Astrocyte (in vitro differentiated cells and primary cell): ENCODE results near the gene HKDC1. TPM values are rescaled to one million over a fixed set of nuclear protein-coding genes. Genes with fewer than 3 reads are reported as not detected.

ENCODE experiments used
- DNase-seq: peaks from one replicate; pipeline ENCODE4 v3.0.0-alpha.2; 2010; ENCODE audit warnings: low read depth
- FAIRE-seq: peaks from 2 replicates; lab custom pipeline; 2011; peaks lifted over from hg19 to GRCh38; lab: Jason Lieb, UNC
- H2AFZ ChIP-seq: 2 replicates; pipeline ENCODE4 v1.6.0; 2012; ENCODE audit warnings: low read depth, low read length, inconsistent platforms
- H3K27ac ChIP-seq: 2 replicates; pipeline ENCODE4 v1.5.1; 2011; ENCODE audit warnings: low read depth, low read length, inconsistent platforms
- H3K27me3 ChIP-seq: 2 replicates; pipeline ENCODE4 v1.6.0; 2011; ENCODE audit warnings: low read length, inconsistent platforms; ENCODE audit not compliant: insufficient read depth
- H3K36me3 ChIP-seq: 2 replicates; pipeline ENCODE4 v1.5.1; 2011; ENCODE audit warnings: low read length, inconsistent platforms; ENCODE audit not compliant: insufficient read depth
- H3K4me1 ChIP-seq: 2 replicates; pipeline ENCODE4 v1.5.1; 2011; ENCODE audit warnings: low read length, inconsistent platforms; ENCODE audit not compliant: insufficient read depth
- H3K4me2 ChIP-seq: 2 replicates; pipeline ENCODE4 v1.6.0; 2012; ENCODE audit warnings: low read length, inconsistent platforms
- H3K4me3 ChIP-seq: 2 replicates; pipeline ENCODE4 v1.5.1; 2011; ENCODE audit warnings: low read depth, mild to moderate bottlenecking, low read length, inconsistent platforms; ENCODE audit not compliant: insufficient read depth
- H3K79me2 ChIP-seq: 2 replicates; pipeline ENCODE4 v1.6.0; 2012; ENCODE audit warnings: mild to moderate bottlenecking, low read length, inconsistent platforms; ENCODE audit not compliant: insufficient read depth
- H3K9ac ChIP-seq: 2 replicates; pipeline ENCODE4 v1.6.0; 2012; ENCODE audit warnings: mild to moderate bottlenecking, low read length, inconsistent platforms
- H3K9me3 ChIP-seq: 2 replicates; pipeline ENCODE4 v1.5.1; 2012; ENCODE audit warnings: low read depth, mild to moderate bottlenecking, low read length, inconsistent platforms; ENCODE audit not compliant: insufficient read depth
- H4K20me1 ChIP-seq: 2 replicates; pipeline ENCODE4 v1.6.0; 2012; ENCODE audit warnings: low read length, inconsistent platforms; ENCODE audit not compliant: insufficient read depth
- H3K27ac Mint-ChIP-seq: one replicate; pipeline ENCODE4 v1.8.0; 2021; ENCODE audit warnings: mild to moderate bottlenecking, mixed read lengths; ENCODE audit not compliant: unreplicated experiment
- H3K27me3 Mint-ChIP-seq: one replicate; pipeline ENCODE4 v1.8.0; 2021; ENCODE audit warnings: low read depth, mixed read lengths; ENCODE audit not compliant: unreplicated experiment
- H3K36me3 Mint-ChIP-seq: one replicate; pipeline ENCODE4 v1.8.0; 2021; ENCODE audit warnings: low read depth, mixed read lengths; ENCODE audit not compliant: unreplicated experiment
- H3K4me1 Mint-ChIP-seq: one replicate; pipeline ENCODE4 v1.8.0; 2021; ENCODE audit warnings: low read depth, mixed read lengths; ENCODE audit not compliant: unreplicated experiment
- H3K4me3 Mint-ChIP-seq: one replicate; pipeline ENCODE4 v1.8.0; 2021; ENCODE audit warnings: mild to moderate bottlenecking, moderate library complexity, mixed read lengths; ENCODE audit not compliant: unreplicated experiment
- H3K9me3 Mint-ChIP-seq: one replicate; pipeline ENCODE4 v1.8.0; 2021; ENCODE audit warnings: mild to moderate bottlenecking, mixed read lengths; ENCODE audit not compliant: unreplicated experiment
- EZH2 ChIP-seq: IDR thresholded peaks from 2 replicates; pipeline ENCODE4 v1.6.1; 2012; ENCODE audit warnings: mild to moderate bottlenecking, low read length, inconsistent platforms; ENCODE audit not compliant: insufficient read depth
- total RNA-seq: library from RNA; stranded (reverse); gene quantifications from 2 replicates; pipeline ENCODE4 v1.2.1, GENCODE V29; 2021
- TF ChIP-seq, protein P1 (sequence below): IDR thresholded peaks from 2 replicates; pipeline ENCODE4 v1.5.1; 2011; ENCODE audit warnings: low read depth, mild to moderate bottlenecking, inconsistent platforms, low read length, moderate library complexity; ENCODE audit not compliant: insufficient read depth

Gene HKDC1
- total RNA-seq, 1 donor from 2014 or later: 4.2 TPM

DNA sequence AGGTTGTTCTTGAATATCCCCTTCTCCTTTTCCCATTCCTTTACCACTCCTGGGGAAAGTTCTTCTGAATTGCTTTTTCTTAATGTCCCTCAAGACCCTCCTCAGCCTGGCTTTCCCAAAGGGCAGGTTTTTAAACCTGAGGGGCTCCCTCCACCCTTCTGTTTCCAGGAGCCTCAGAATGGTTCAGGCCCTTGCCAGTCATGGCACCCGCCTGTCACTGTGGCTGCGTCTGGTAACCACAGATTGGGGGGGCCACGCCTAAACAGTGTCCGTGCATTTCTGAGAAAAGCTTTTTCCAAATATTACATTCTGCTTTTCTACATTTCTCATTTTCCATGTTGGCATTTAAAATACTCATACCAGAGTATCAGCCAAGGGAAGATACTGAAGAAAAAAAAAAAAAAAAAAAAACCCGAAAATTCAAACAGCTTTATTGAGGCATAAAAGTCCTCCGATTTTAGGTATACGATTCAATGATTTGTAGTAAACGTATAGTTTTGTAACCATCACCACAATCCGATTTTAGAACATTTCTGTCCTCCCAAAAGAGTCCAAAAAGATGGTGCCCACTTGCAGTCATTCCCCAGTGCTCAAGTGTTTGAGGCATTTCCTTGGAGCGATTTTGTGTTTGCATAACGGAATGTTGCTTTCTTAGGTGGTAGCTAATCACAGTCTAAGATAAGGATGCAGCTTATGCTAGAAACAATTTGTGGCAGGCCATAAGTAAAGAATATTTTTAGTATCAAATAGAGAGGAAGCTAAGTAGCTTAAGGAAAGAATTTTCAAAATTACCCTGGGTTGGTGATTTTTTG, 22.1 kb downstream of the HKDC1 start:
- H3K79me2 ChIP-seq: no peaks in the 10 kb centered on the region
- H3K27me3 ChIP-seq: peaks cover 2% of the 10 kb centered on the region
- no peak for TF ChIP-seq EZH2
- TF ChIP-seq, protein P1, sequence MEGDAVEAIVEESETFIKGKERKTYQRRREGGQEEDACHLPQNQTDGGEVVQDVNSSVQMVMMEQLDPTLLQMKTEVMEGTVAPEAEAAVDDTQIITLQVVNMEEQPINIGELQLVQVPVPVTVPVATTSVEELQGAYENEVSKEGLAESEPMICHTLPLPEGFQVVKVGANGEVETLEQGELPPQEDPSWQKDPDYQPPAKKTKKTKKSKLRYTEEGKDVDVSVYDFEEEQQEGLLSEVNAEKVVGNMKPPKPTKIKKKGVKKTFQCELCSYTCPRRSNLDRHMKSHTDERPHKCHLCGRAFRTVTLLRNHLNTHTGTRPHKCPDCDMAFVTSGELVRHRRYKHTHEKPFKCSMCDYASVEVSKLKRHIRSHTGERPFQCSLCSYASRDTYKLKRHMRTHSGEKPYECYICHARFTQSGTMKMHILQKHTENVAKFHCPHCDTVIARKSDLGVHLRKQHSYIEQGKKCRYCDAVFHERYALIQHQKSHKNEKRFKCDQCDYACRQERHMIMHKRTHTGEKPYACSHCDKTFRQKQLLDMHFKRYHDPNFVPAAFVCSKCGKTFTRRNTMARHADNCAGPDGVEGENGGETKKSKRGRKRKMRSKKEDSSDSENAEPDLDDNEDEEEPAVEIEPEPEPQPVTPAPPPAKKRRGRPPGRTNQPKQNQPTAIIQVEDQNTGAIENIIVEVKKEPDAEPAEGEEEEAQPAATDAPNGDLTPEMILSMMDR: no peak
- H3K4me3 Mint-ChIP-seq: no peak overlapping the region
- FAIRE-seq (no peak), DNase-seq (peak; percentile 52)
- H4K20me1 ChIP-seq: no peaks in the 10 kb centered on the region
- H3K27ac Mint-ChIP-seq: peak overlapping the region; percentile 47
- H3K4me1 Mint-ChIP-seq: no peaks in the 10 kb centered on the region
- H3K9ac ChIP-seq: no peak overlapping the region
- no peak overlapping the region for H3K4me3 ChIP-seq
- no peaks in the 10 kb centered on the region for H3K9me3 Mint-ChIP-seq
- H3K36me3 ChIP-seq: no peaks in the 10 kb centered on the region
- H3K27ac ChIP-seq: no peak overlapping the region
- no peaks in the 10 kb centered on the region for H3K36me3 Mint-ChIP-seq
- H3K4me1 ChIP-seq: peaks cover 15% of the 10 kb centered on the region
- peaks cover 25% of the 10 kb centered on the region for H3K27me3 Mint-ChIP-seq
- H3K9me3 ChIP-seq: no peaks in the 10 kb centered on the region
- peak overlapping the region; percentile 54 for H3K4me2 ChIP-seq
- H2AFZ ChIP-seq: no peak overlapping the region

DNA sequence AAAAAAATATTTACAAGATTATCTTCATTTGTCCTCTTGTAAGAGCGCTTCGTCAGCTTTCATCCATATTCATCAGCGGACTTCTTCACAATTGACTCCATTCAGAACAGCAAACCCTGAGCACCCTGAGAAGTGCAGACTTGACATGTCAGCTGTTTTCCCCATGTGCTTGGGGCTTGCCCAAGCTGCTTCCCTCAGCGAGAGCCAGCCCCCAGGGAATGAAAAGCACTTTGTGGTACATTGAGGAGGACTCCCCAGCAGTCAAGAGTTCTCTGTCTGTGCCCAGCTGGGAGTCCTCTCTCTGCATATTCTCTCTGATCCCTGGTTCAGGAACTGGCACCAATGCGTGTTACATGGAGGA, 22.7 kb downstream of the HKDC1 start:
- Mint-ChIP-seq H3K9me3 (no peaks in the 10 kb centered on the region), H3K36me3 (no peaks in the 10 kb centered on the region), H3K4me3 (no peak overlapping the region), H3K4me1 (no peaks in the 10 kb centered on the region), H3K27me3 (peaks cover 25% of the 10 kb centered on the region), H3K27ac (no peak overlapping the region)
- Histone ChIP-seq H2AFZ (peak overlapping the region; percentile 15), H3K9ac (no peak overlapping the region), H3K9me3 (no peaks in the 10 kb centered on the region), H3K4me2 (no peak overlapping the region), H3K4me3 (no peak overlapping the region), H3K36me3 (no peaks in the 10 kb centered on the region), H3K27me3 (peaks cover 2% of the 10 kb centered on the region), H3K4me1 (peaks cover 15% of the 10 kb centered on the region), H3K27ac (no peak overlapping the region), H3K79me2 (no peaks in the 10 kb centered on the region), H4K20me1 (no peaks in the 10 kb centered on the region)
- DNase-seq: peak; percentile 12
- no peak for TF ChIP-seq EZH2
- no peak for FAIRE-seq

DNA sequence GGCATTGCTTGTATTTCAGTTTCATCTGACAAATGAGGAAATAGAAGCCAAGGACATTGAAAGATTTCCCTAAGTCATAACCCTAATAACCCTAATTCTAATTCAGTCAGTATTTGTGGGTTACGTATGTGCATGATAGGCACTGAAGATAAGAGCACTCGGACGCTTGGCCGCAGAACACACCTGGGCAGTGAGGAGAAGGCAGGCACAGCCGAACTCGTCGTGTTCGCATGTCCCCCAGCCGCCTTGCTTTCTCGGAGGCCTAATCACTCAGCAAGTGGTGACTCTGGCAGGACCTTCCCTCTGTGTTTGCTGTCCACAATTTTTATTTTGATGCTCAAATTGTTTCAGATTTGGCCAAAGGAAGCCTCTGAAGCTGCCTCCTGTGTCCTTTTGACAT, 23.7 kb downstream of the HKDC1 start:
- no peak overlapping the region for H3K4me2 ChIP-seq
- H3K36me3 Mint-ChIP-seq: no peaks in the 10 kb centered on the region
- H3K9ac ChIP-seq: no peak overlapping the region
- no peaks in the 10 kb centered on the region for H3K9me3 ChIP-seq
- no peak overlapping the region for H3K4me3 ChIP-seq
- DNase-seq: no peak
- H3K27me3 Mint-ChIP-seq: peaks cover 22% of the 10 kb centered on the region
- H2AFZ ChIP-seq: no peak overlapping the region
- H3K9me3 Mint-ChIP-seq: no peaks in the 10 kb centered on the region
- no peak overlapping the region for H3K27ac Mint-ChIP-seq
- no peaks in the 10 kb centered on the region for H4K20me1 ChIP-seq
- TF ChIP-seq, protein P1: no peak
- TF ChIP-seq EZH2: no peak
- H3K4me1 ChIP-seq: peaks cover 15% of the 10 kb centered on the region
- H3K27ac ChIP-seq: no peak overlapping the region
- no peaks in the 10 kb centered on the region for H3K36me3 ChIP-seq
- H3K4me1 Mint-ChIP-seq: no peaks in the 10 kb centered on the region
- no peak overlapping the region for H3K4me3 Mint-ChIP-seq
- FAIRE-seq: no peak
- no peaks in the 10 kb centered on the region for H3K79me2 ChIP-seq
- H3K27me3 ChIP-seq: peaks cover 2% of the 10 kb centered on the region
